ENCODE results near the gene FDXACB1.

DNA sequence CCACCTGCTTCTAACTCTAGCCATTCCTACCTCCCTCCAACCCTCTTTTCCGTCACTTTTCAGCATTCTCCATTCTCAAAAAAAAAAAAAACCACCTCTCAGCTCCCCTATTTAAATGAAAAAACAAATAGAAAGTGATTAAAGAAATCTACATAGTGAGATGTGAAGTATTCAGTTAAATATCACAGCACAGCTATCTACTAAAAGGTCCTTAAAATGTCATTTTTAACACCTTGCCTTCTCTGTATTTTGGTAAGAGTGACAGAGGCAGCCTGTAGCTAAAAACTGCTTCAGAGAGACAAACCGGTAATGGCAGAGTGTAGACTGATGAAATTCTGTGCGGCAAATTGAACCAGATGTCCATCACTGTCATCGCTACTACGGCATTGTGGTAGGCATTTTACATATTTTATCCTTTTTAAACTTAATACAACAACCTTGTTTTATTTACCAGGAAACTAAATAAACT is 7.2 kb downstream of the FDXACB1 start:
- TF ChIP-seq, protein P1, sequence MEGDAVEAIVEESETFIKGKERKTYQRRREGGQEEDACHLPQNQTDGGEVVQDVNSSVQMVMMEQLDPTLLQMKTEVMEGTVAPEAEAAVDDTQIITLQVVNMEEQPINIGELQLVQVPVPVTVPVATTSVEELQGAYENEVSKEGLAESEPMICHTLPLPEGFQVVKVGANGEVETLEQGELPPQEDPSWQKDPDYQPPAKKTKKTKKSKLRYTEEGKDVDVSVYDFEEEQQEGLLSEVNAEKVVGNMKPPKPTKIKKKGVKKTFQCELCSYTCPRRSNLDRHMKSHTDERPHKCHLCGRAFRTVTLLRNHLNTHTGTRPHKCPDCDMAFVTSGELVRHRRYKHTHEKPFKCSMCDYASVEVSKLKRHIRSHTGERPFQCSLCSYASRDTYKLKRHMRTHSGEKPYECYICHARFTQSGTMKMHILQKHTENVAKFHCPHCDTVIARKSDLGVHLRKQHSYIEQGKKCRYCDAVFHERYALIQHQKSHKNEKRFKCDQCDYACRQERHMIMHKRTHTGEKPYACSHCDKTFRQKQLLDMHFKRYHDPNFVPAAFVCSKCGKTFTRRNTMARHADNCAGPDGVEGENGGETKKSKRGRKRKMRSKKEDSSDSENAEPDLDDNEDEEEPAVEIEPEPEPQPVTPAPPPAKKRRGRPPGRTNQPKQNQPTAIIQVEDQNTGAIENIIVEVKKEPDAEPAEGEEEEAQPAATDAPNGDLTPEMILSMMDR (IDR thresholded peaks at IDR 0.05; ENCODE audit: borderline replicate concordance, extremely low read depth, low read length, poor library complexity, severe bottlenecking), result no peak
- TF ChIP-seq EZH2 (IDR thresholded peaks at IDR 0.05; ENCODE audit: borderline replicate concordance, low read depth, low read length, severe bottlenecking), result no peak
